MCF 10A (cell line): ENCODE data around the gene GPR153. TPM values are rescaled to one million over a fixed set of nuclear protein-coding genes. Genes with fewer than 3 reads are reported as not detected.

ENCODE experiments used
- BruUV-seq: library from RNA; stranded (reverse); fragments of 400-500 nt; replicated peaks from 2 replicates; lab custom pipeline; 2021; lab: Mats Ljungman, UMichigan
- CTCF ChIA-PET: fragments of 300-600 bp; sonication (Branson Sonifier 250); formaldehyde crosslinking; extraction: SDS; loops from one replicate; lab custom pipeline; 2021; ENCODE audit warnings: antibody characterized with exemption, inconsistent platforms; lab: Yijun Ruan, JAX
- POLR2A ChIA-PET: fragments of 300-600, 350-650 bp; sonication (Branson Sonifier 250); formaldehyde crosslinking; extraction: SDS; loops from one replicate; lab custom pipeline; 2020; ENCODE audit warnings: antibody characterized with exemption, inconsistent platforms; lab: Yijun Ruan, JAX
- DNase-seq: peaks from one replicate; pipeline ENCODE4 v3.0.0-alpha.2; 2018; ENCODE audit not compliant: unreplicated experiment
- H3K27ac Mint-ChIP-seq: one replicate; pipeline ENCODE4 v1.8.0; 2022; ENCODE audit warnings: mild to moderate bottlenecking, low read depth, mixed read lengths; ENCODE audit not compliant: unreplicated experiment
- H3K27me3 Mint-ChIP-seq: one replicate; pipeline ENCODE4 v1.8.0; 2022; ENCODE audit warnings: mixed read lengths; ENCODE audit not compliant: insufficient read depth, unreplicated experiment
- H3K36me3 Mint-ChIP-seq: one replicate; pipeline ENCODE4 v1.8.0; 2022; ENCODE audit warnings: mild to moderate bottlenecking, moderate library complexity, mixed read lengths; ENCODE audit not compliant: insufficient read depth, unreplicated experiment
- H3K4me1 Mint-ChIP-seq: one replicate; pipeline ENCODE4 v1.8.0; 2022; ENCODE audit warnings: mixed read lengths; ENCODE audit not compliant: insufficient read depth, unreplicated experiment
- H3K4me3 Mint-ChIP-seq: one replicate; pipeline ENCODE4 v1.8.0; 2022; ENCODE audit warnings: mild to moderate bottlenecking, moderate library complexity, mixed read lengths; ENCODE audit not compliant: unreplicated experiment
- H3K9me3 Mint-ChIP-seq: one replicate; pipeline ENCODE4 v1.8.0; 2022; ENCODE audit warnings: mixed read lengths; ENCODE audit not compliant: unreplicated experiment
- intact Hi-C: fragments of 100-400 bp; cut with micrococcal nuclease; formaldehyde crosslinking; loops from 2 replicates; pipeline ENCODE4 v1.14.1; 2022
- total RNA-seq: library from RNA; stranded (reverse); gene quantifications from 2 replicates; pipeline ENCODE4 v1.2.3, GENCODE V29; 2022
- TF ChIP-seq, protein P1 (sequence below): fragments of 200-600 bp; IDR thresholded peaks from one replicate; pipeline ENCODE4 v1.8.0; 2022; ENCODE audit warnings: antibody characterized with exemption, mild to moderate bottlenecking; ENCODE audit not compliant: unreplicated experiment

The GPR153 gene
- total RNA-seq, 1 experiment from 2014 or later, result 5.0 TPM

DNA sequence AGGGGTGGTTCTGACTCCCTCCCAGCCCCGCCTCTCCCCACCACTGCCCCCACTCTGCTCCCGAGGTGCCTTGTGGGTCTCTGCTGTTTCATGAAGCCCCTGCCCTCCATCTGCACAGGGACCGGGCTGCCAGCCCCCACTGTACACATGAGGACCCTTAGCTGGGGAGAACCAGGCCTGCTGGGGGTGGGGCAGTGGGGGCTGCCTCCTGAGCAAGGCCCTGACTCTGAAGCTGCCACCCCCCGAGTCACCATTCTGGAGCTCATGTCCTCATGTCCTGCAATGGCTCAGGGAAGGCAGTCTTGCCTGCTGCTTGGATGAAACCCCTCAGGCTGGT, 8.6 kb downstream of the GPR153 start:
- Mint-ChIP-seq H3K27me3 (no peaks in the 10 kb centered on the region), H3K36me3 (no peaks in the 10 kb centered on the region), H3K27ac (no peak overlapping the region), H3K4me3 (no peak overlapping the region), H3K4me1 (no peaks in the 10 kb centered on the region), H3K9me3 (no peaks in the 10 kb centered on the region)
- no peak for DNase-seq
- ChIA-PET POLR2A (no interaction called here), CTCF (interaction anchor here (0.7 to 1.9 kb wide), 4 partner anchors 49 to 358 kb away, joined by 3 to 5 read pairs (median 4); no protein-coding TSS in a partner anchor)
- no TSS peak for BruUV-seq
- intact Hi-C loops, result no loop called here
- TF ChIP-seq, protein P1, sequence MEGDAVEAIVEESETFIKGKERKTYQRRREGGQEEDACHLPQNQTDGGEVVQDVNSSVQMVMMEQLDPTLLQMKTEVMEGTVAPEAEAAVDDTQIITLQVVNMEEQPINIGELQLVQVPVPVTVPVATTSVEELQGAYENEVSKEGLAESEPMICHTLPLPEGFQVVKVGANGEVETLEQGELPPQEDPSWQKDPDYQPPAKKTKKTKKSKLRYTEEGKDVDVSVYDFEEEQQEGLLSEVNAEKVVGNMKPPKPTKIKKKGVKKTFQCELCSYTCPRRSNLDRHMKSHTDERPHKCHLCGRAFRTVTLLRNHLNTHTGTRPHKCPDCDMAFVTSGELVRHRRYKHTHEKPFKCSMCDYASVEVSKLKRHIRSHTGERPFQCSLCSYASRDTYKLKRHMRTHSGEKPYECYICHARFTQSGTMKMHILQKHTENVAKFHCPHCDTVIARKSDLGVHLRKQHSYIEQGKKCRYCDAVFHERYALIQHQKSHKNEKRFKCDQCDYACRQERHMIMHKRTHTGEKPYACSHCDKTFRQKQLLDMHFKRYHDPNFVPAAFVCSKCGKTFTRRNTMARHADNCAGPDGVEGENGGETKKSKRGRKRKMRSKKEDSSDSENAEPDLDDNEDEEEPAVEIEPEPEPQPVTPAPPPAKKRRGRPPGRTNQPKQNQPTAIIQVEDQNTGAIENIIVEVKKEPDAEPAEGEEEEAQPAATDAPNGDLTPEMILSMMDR, result no peak

DNA sequence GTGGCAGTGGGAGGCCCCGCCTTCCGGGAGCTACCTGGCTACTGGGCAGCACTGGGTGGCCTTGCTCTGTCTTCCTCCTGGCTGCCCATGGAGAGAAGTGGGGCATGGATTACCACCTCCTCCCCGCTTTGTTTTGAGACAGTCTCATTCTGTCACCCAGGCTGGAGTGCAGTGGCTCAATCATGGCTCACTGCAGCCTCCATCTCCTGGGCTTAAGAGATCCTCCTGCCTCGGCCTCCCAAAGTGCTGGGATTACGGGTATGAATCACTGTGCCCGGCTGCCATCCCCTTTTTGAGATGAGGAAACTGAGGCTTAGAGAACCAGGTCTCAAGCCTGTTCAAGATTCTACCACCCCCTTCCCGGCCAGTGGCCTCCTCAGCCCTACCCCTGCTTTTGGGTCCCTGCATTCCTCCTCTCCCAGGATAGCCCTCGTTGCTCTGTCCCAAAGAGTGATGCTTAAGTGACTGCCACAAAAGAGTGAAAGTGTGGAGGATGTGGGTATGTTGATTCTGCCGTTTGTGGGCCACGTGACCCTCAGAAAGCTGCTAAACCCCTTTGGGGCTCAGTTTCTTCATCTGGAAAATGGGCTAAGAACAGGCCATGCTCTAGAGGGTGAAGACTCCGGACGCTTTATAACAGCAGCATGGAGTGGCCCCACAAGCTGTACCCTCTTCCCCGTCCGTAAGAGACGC, 9.1 kb downstream of the GPR153 start:
- no peak overlapping the region for H3K4me3 Mint-ChIP-seq
- no peaks in the 10 kb centered on the region for H3K9me3 Mint-ChIP-seq
- H3K4me1 Mint-ChIP-seq, result peaks cover under 1% of the 10 kb centered on the region
- TF ChIP-seq, protein P1, result no peak
- ChIA-PET POLR2A (no interaction called here), CTCF (interaction anchor here (0.6 to 1.9 kb wide), 6 partner anchors 185 to 442 kb away, joined by 3 to 5 read pairs (median 4); partner anchors contain the start of gene TAS1R1)
- H3K27ac Mint-ChIP-seq, result no peak overlapping the region
- no TSS peak for BruUV-seq
- intact Hi-C loops, result no loop called here
- H3K36me3 Mint-ChIP-seq, result no peaks in the 10 kb centered on the region
- DNase-seq, result no peak
- no peaks in the 10 kb centered on the region for H3K27me3 Mint-ChIP-seq

DNA sequence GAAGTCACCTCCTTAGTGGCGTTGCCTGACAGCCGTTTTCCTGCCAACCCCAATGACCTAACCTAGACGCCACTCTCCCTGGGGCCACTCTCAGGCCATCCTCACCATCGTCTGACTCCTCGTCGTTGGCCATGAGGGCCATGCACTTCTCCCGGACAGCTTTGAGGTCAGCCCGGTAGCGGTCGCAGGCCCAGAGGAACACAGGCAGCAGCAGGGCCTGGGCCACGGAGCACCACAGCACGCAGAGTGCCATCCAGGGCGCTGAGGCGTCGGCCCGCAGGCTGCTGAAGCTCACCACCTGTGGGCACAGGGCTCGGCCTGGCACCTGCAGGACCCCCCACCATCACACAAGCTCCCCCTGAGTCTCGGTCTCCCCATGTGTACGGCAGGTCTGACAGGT, 9.7 kb downstream of the GPR153 start:
- Mint-ChIP-seq H3K27ac (no peak overlapping the region), H3K4me3 (no peak overlapping the region), H3K36me3 (no peaks in the 10 kb centered on the region), H3K9me3 (no peaks in the 10 kb centered on the region), H3K4me1 (peaks cover 5% of the 10 kb centered on the region), H3K27me3 (no peaks in the 10 kb centered on the region)
- TF ChIP-seq, protein P1, result no peak
- ChIA-PET POLR2A (no interaction called here), CTCF (interaction anchor here (0.6 to 1.9 kb wide), 6 partner anchors 29 to 442 kb away, joined by 3 to 5 read pairs (median 4); partner anchors contain the start of gene TAS1R1)
- BruUV-seq, result no TSS peak
- intact Hi-C loops, result no loop called here
- DNase-seq, result no peak

DNA sequence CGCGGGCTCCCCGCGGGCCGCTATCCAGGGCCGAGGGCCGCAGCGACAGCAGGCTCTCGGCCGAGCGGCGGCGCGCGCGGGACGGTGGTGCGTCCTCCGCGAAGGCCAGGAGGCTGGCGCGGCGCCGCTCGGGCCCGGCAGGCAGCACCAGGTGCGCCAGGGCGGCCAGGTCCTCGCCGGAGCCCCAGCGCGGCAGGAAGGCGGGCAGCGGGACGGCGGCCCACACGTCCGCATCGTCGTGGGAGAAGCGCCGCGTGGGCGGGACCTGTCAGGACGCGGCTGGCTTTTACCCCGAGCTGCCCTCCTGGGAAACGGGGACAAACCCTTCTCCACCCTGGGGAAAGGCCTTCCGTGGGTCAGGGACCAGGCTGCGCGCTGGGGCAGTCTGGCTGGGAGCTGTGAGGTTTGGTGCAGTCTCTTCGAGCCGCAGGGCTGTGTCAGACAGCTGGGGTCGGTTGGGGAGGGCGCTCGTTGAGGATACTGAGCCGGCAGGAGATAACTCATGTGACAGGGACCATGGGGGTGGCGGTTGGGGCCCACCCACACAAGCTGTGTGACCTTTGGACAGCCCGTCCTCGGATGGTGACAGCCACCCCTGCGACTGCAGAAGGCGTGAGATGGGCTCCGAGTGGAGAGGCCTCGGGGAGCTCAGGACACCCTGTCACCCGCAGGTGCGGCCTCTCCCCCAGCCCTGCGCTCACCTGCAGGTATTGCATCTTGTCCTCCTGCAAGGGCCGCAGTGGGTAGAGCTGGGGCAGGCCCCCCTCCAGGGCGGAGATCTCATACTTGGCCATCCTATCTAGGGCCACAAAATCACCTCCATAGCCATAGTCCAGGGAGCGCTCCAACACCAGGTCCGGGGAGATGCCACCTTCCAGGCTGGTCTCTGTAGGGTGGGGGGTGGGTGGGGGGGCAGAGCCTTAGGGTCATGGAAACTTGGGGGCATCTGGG, 10.9 kb downstream of the GPR153 start:
- Mint-ChIP-seq H3K27ac (no peak overlapping the region), H3K9me3 (no peaks in the 10 kb centered on the region), H3K4me3 (no peak overlapping the region), H3K36me3 (no peaks in the 10 kb centered on the region), H3K27me3 (no peaks in the 10 kb centered on the region), H3K4me1 (peaks cover 5% of the 10 kb centered on the region)
- ChIA-PET CTCF (interaction anchor here (0.6 to 6.6 kb wide), 5 partner anchors 83 to 187 kb away, joined by 3 to 88 read pairs (median 3); no protein-coding TSS in a partner anchor), POLR2A (interaction anchor here (0.6 to 0.8 kb wide), 2 partner anchors 9 to 317 kb away, joined by 3 read pairs; no protein-coding TSS in a partner anchor)
- BruUV-seq, result no TSS peak
- TF ChIP-seq, protein P1, result no peak
- intact Hi-C loops, result no loop called here
- no peak for DNase-seq
